Adrenal gland (tissue), 12 donors: ENCODE measurements around the gene TMEM169. TPM values are rescaled to one million over a fixed set of nuclear protein-coding genes. Genes with fewer than 3 reads are reported as not detected.

Source experiments
- DNase-seq, 7 donors: peaks; one replicate each; pipeline ENCODE4 v3.0.0-alpha.2; 2019 to 2020
- H3K27ac ChIP-seq, 5 donors: fragments of 200-600 bp; sonication (generic) in 4 of 5; 1 replicate in 3 of 5; 2 replicates in 2 of 5; pipeline versions ENCODE4 v1.5.1 to v1.8.0; 2016 to 2020; ENCODE audit warnings: mild to moderate bottlenecking in 1 of 5
- H3K27me3 ChIP-seq: fragments of 200-600 bp; 2 replicates; pipeline ENCODE4 v1.8.0; 2021
- H3K36me3 ChIP-seq, 2 donors: fragments of 200-600 bp; replicated peaks in 1 of 2; 1 replicate in 1 of 2; 2 replicates in 1 of 2; pipeline versions ENCODE4 v1.5.1 to v1.8.0; 2018 to 2022
- H3K4me1 ChIP-seq, 2 donors: fragments of 200-600 bp; replicated peaks in 1 of 2; 1 replicate in 1 of 2; 2 replicates in 1 of 2; pipeline versions ENCODE4 v1.5.1 to v1.8.0; 2018 to 2021
- H3K4me3 ChIP-seq, 4 donors: fragments of 200-600 bp; sonication (generic) in 3 of 4; one replicate each; pipeline ENCODE4 v1.5.1; 2016 to 2018
- H3K9me3 ChIP-seq, 3 donors: fragments of 200-600 bp; sonication (generic) in 1 of 3; replicated peaks in 1 of 3; 1 replicate in 2 of 3; 2 replicates in 1 of 3; pipeline versions ENCODE4 v1.5.1 to v1.8.0; 2016 to 2021
- POLR2A ChIP-seq, 2 donors: fragments of 450-650 bp; IDR thresholded peaks; one replicate each; pipeline ENCODE4 v1.6.1; 2017; ENCODE audit warnings: antibody characterized with exemption in 2 of 2, mild to moderate bottlenecking in 2 of 2, moderate library complexity in 1 of 2
- WGBS, 4 donors: extraction: QIAGEN DNeasy Blood & Tissue Kit in 2 of 4; methylation state at CpG; one replicate each; pipeline versions ENCODE4 v1.1.5 to v1.1.7; 2013 to 2017; 5-methylcytosine and 5-hydroxymethylcytosine counted together
- intact Hi-C, 2 donors: fragments of 100-400 bp; cut with DNase I; formaldehyde crosslinking; loops; one replicate each; pipeline versions ENCODE4 v1.14.1 to v1.15.0; 2022 to 2023
- polyA plus RNA-seq, 3 donors: library from polyadenylated mRNA; stranded (reverse); fragments of 200-250 nt in 2 of 3; fragments of 350-450 nt in 1 of 3; fragmentation: Illumina TruSeq in 1 of 3; extraction: RNeasy Lipid Tissue Mini Kit (QIAGEN cat#74804) in 1 of 3; gene quantifications; one replicate each; pipeline ENCODE4 v1.2.3, GENCODE V29; 2013 to 2014
- total RNA-seq, 9 donors: library from RNA; depleted of rRNA in 4 of 9; stranded (reverse); fragments of >200 nt in 4 of 9; fragments of 120-200 nt in 1 of 9; fragmentation: NEBNext Ultra II Directional in 1 of 9; extraction: Animal tissue kit (Norgen Biotek cat#: 25700) in 1 of 9; gene quantifications; one replicate each; pipeline versions ENCODE4 v1.1.0 to v1.2.4, GENCODE V29; 2013 to 2023
- TF ChIP-seq, protein P1 (sequence below), 6 experiments: fragments of 450-650 bp in 4 of 6; fragments of 200-600 bp in 2 of 6; sonication (generic) in 1 of 6; IDR thresholded peaks; 1 replicate in 5 of 6; 2 replicates in 1 of 6; pipeline versions ENCODE4 v1.5.1 to v1.8.0; 2016 to 2021; ENCODE audit warnings: antibody characterized with exemption in 6 of 6, mild to moderate bottlenecking in 2 of 6, moderate library complexity in 1 of 6
- donor health status: healthy with polysubstance abuse.
- donor health status: Bipolar disorder and iron deficiency.
- donor health status: DM: yes; HTN: yes; CAD: no.
- donor health status: DM: no; HTN: no; CAD: no.
- donor health status: DM: no; HTN: no; CAD: no.
- donor health status: DM: yes; HTN: yes; CAD: no.

TMEM169 gene
- total and polyA plus RNA-seq, 12 donors = 0.12 to 2.3 (median 0.80) TPM

DNA sequence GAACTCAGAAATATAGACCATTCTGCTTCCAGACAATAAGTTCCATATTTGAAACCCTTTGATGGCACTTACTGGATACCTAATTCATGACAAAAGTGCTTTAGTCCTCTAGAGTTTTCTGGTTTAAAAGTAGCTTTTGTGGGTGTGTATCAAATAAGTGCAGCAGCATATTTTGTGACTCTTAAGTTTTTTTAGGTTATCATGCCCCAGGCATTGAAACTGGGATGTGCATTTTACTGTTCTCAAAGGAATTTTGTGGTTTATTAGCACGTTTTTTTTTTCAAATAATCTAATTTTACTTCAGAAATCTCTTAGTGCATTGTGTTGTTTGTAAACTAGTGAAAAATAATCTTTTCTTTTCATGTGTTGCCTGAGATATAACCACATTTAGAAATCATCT, 28.9 kb downstream of the TMEM169 start:
- TF ChIP-seq, protein P1, sequence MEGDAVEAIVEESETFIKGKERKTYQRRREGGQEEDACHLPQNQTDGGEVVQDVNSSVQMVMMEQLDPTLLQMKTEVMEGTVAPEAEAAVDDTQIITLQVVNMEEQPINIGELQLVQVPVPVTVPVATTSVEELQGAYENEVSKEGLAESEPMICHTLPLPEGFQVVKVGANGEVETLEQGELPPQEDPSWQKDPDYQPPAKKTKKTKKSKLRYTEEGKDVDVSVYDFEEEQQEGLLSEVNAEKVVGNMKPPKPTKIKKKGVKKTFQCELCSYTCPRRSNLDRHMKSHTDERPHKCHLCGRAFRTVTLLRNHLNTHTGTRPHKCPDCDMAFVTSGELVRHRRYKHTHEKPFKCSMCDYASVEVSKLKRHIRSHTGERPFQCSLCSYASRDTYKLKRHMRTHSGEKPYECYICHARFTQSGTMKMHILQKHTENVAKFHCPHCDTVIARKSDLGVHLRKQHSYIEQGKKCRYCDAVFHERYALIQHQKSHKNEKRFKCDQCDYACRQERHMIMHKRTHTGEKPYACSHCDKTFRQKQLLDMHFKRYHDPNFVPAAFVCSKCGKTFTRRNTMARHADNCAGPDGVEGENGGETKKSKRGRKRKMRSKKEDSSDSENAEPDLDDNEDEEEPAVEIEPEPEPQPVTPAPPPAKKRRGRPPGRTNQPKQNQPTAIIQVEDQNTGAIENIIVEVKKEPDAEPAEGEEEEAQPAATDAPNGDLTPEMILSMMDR (IDR thresholded peaks at IDR 0.05) = no peak
- TF ChIP-seq POLR2A (IDR thresholded peaks at IDR 0.05) = no peak
- H3K4me1 ChIP-seq = peaks cover 30 to 43% of the 10 kb centered on the region in 2 donors
- peak overlapping the region in 1 of 4 donors; percentile 71 for H3K4me3 ChIP-seq
- intact Hi-C loops = loop anchor here in 1 of 2 donors (10.0 kb wide), 1 partner anchor 294 kb away; no protein-coding TSS in a partner anchor
- H3K36me3 ChIP-seq = peaks cover 0 to 39% of the 10 kb centered on the region in 2 donors
- no peaks in the 10 kb centered on the region for H3K9me3 ChIP-seq
- peak overlapping the region in 1 of 5 donors; percentile 88 for H3K27ac ChIP-seq
- WGBS, 4 donors = 10 to 24% (median 15%) methylated on average over 1 of the region's 1 CpG
- no peak for DNase-seq
- H3K27me3 ChIP-seq = no peaks in the 10 kb centered on the region

GRCh38 chr2:216111122-216111521, 29.4 kb downstream of the TMEM169 start:
- no peak overlapping the region for H3K4me3 ChIP-seq
- intact Hi-C loops = loop anchor here in 1 of 2 donors (10.0 kb wide), 1 partner anchor 294 kb away; no protein-coding TSS in a partner anchor
- peaks cover 32 to 48% of the 10 kb centered on the region in 2 donors for H3K4me1 ChIP-seq
- peaks cover 0 to 39% of the 10 kb centered on the region in 2 donors for H3K36me3 ChIP-seq
- H3K9me3 ChIP-seq = no peaks in the 10 kb centered on the region
- 77 to 82% (median 79%) methylated on average over 7 of the region's 7 CpGs for WGBS, 4 donors
- H3K27ac ChIP-seq = peak overlapping the region in 1 of 5 donors; percentile 1
- TF ChIP-seq, protein P1 (IDR thresholded peaks at IDR 0.05) = no peak
- TF ChIP-seq POLR2A (IDR thresholded peaks at IDR 0.05) = no peak
- DNase-seq = no peak
- no peaks in the 10 kb centered on the region for H3K27me3 ChIP-seq

- intact Hi-C loops = loop anchor here in 1 of 2 donors (10.0 kb wide), 1 partner anchor 292 kb away; no protein-coding TSS in a partner anchor
- H3K36me3 ChIP-seq = peaks cover 0 to 48% of the 10 kb centered on the region in 2 donors
Observed at GRCh38 chr2:216112926-216113325, 31.2 kb downstream of the TMEM169 start.

DNA sequence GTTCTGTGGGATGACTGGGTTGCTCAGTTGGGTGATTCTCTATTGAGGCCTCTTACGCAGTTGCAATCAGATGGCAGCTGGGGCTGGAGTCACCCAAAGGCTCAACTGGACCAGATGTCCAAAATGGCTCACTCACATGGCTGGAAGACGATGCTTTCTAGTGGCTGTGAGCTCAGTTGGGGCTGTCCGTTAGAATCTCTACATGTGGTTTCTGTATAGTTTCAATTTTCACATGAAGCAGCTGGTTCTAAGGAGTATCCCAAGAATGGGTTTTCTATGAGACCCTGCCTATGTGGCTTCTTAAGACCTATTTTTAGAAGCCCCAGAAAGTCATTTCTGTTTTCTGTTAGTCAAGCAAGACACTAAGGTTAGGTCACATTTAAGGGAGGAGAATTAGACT, 31.9 kb downstream of the TMEM169 start:
- 82 to 95% (median 86%) methylated on average over 3 of the region's 3 CpGs for WGBS, 4 donors

More at GRCh38 chr2:216112926-216113325, 31.2 kb downstream of the TMEM169 start:
- H3K4me3 ChIP-seq = no peak overlapping the region
- no peaks in the 10 kb centered on the region for H3K27me3 ChIP-seq
- 74 to 82% (median 78%) methylated on average over 4 of the region's 4 CpGs for WGBS, 4 donors
- no peaks in the 10 kb centered on the region for H3K9me3 ChIP-seq
- DNase-seq = no peak
- H3K27ac ChIP-seq = no peak overlapping the region
- TF ChIP-seq, protein P1 (IDR thresholded peaks at IDR 0.05) = no peak
- TF ChIP-seq POLR2A (IDR thresholded peaks at IDR 0.05) = no peak
- H3K4me1 ChIP-seq = peaks cover 31 to 57% of the 10 kb centered on the region in 2 donors

More for the DNA sequence above, 31.9 kb downstream of the TMEM169 start:
- H3K27ac ChIP-seq = peak overlapping the region in 1 of 5 donors; percentile 5
- no peak for DNase-seq
- intact Hi-C loops = loop anchor here in 1 of 2 donors (10.0 kb wide), 1 partner anchor 291 kb away; no protein-coding TSS in a partner anchor
- H3K4me3 ChIP-seq = no peak overlapping the region
- H3K9me3 ChIP-seq = no peaks in the 10 kb centered on the region
- peaks cover 0 to 52% of the 10 kb centered on the region in 2 donors for H3K36me3 ChIP-seq
- TF ChIP-seq, protein P1 (IDR thresholded peaks at IDR 0.05) = no peak
- TF ChIP-seq POLR2A (IDR thresholded peaks at IDR 0.05) = no peak
- H3K27me3 ChIP-seq = no peaks in the 10 kb centered on the region
- peaks cover 25 to 51% of the 10 kb centered on the region in 2 donors for H3K4me1 ChIP-seq
